Panc1 (cell line): ENCODE results near the gene MC1R. TPM values are rescaled to one million over a fixed set of nuclear protein-coding genes. Genes with fewer than 3 reads are reported as not detected.
"Not testable (repeated sequence)": the region's sequence is repeated elsewhere in the genome, so short reads cannot be mapped to it uniquely, and the experiment has no call there.

Source experiments
- ATAC-seq: fragments of 200-7000 bp; cut with Tn5 transposase; 2 replicates; pipeline ENCODE4 v1.9.1; 2020; ENCODE audit warnings: mild to moderate bottlenecking, moderate library complexity
- BruUV-seq: library from RNA; stranded (reverse); fragments of 400-500 nt; replicated peaks from 2 replicates; lab custom pipeline; 2021; lab: Mats Ljungman, UMichigan
- CTCF ChIA-PET: fragments of 300-600 bp; sonication (Branson Sonifier 250); formaldehyde crosslinking; loops from one replicate; lab custom pipeline; 2022; ENCODE audit warnings: antibody characterized with exemption; lab: Charles Lee
- POLR2A ChIA-PET: fragments of 300-600 bp; sonication (Branson Sonifier 250); formaldehyde crosslinking; loops from one replicate; lab custom pipeline; 2022; ENCODE audit warnings: antibody characterized with exemption; lab: Charles Lee
- DNase-seq: peaks from one replicate; pipeline ENCODE4 v3.0.0-alpha.2; 2010; ENCODE audit warnings: low read depth, low spot score
- H3K27ac ChIP-seq: 2 replicates; pipeline ENCODE4 v1.5.1; 2011; ENCODE audit warnings: mild to moderate bottlenecking, low read length, inconsistent platforms
- H3K27me3 ChIP-seq: fragments of 200-500 bp; sonication (Bioruptor generic); 2 replicates; pipeline ENCODE4 v1.6.0; 2014; ENCODE audit warnings: low read length, inconsistent platforms; ENCODE audit not compliant: control insufficient read depth, insufficient read depth
- H3K36me3 ChIP-seq: fragments of 200-500 bp; sonication (Bioruptor generic); 2 replicates; pipeline ENCODE4 v1.5.1; 2014; ENCODE audit warnings: inconsistent platforms, mild to moderate bottlenecking, low read length, moderate library complexity; ENCODE audit not compliant: control insufficient read depth, insufficient read depth
- H3K4me1 ChIP-seq: 2 replicates; pipeline ENCODE4 v1.5.1; 2011; ENCODE audit warnings: inconsistent platforms, mild to moderate bottlenecking, low read length, moderate library complexity; ENCODE audit not compliant: control insufficient read depth, insufficient read depth
- H3K4me3 ChIP-seq, 2 experiments: 2 replicates each; pipeline ENCODE4 v1.5.1; 2011 to 2012; ENCODE audit warnings: low read depth in 2 of 2, low read length in 2 of 2, mild to moderate bottlenecking in 2 of 2, inconsistent platforms in 1 of 2, moderate library complexity in 1 of 2
- H3K9me3 ChIP-seq: fragments of 200-500 bp; sonication (Bioruptor generic); 2 replicates; pipeline ENCODE4 v1.5.1; 2014; ENCODE audit warnings: low read depth, mild to moderate bottlenecking, inconsistent platforms, low read length, moderate library complexity; ENCODE audit not compliant: control insufficient read depth, insufficient read depth
- CTCF ChIP-seq: fragments of 450-650 bp; IDR thresholded peaks from 2 replicates; pipeline ENCODE4 v1.5.1; 2017; ENCODE audit warnings: mild to moderate bottlenecking
- POLR2AphosphoS5 ChIP-seq: IDR thresholded peaks from 2 replicates; pipeline ENCODE4 v1.6.1; 2012; ENCODE audit warnings: mild to moderate bottlenecking, low read depth, low read length, moderate library complexity
- SIN3A ChIP-seq: IDR thresholded peaks from 2 replicates; pipeline ENCODE4 v1.6.1; 2012; ENCODE audit warnings: low read depth, mild to moderate bottlenecking, low read length, moderate library complexity, borderline replicate concordance; ENCODE audit not compliant: insufficient read depth
- in situ Hi-C: cut with HindIII; loops from 2 replicates; pipeline ENCODE4 v1.10.0; 2016; ENCODE audit warnings: low sequenced_read_pairs, low pct_unique_long_range_greater_than_20kb
- intact Hi-C: fragments of 100-400 bp; cut with micrococcal nuclease; formaldehyde crosslinking; loops from one replicate; pipeline ENCODE4 v1.10.0; 2022; ENCODE audit not compliant: unreplicated experiment
- total RNA-seq: library from RNA; stranded (reverse); gene quantifications from one replicate; pipeline ENCODE4 v1.2.1, GENCODE V29; 2021; ENCODE audit not compliant: unreplicated experiment

Gene MC1R
- total RNA-seq, 1 experiment from 2014 or later = 8.7 TPM

DNA sequence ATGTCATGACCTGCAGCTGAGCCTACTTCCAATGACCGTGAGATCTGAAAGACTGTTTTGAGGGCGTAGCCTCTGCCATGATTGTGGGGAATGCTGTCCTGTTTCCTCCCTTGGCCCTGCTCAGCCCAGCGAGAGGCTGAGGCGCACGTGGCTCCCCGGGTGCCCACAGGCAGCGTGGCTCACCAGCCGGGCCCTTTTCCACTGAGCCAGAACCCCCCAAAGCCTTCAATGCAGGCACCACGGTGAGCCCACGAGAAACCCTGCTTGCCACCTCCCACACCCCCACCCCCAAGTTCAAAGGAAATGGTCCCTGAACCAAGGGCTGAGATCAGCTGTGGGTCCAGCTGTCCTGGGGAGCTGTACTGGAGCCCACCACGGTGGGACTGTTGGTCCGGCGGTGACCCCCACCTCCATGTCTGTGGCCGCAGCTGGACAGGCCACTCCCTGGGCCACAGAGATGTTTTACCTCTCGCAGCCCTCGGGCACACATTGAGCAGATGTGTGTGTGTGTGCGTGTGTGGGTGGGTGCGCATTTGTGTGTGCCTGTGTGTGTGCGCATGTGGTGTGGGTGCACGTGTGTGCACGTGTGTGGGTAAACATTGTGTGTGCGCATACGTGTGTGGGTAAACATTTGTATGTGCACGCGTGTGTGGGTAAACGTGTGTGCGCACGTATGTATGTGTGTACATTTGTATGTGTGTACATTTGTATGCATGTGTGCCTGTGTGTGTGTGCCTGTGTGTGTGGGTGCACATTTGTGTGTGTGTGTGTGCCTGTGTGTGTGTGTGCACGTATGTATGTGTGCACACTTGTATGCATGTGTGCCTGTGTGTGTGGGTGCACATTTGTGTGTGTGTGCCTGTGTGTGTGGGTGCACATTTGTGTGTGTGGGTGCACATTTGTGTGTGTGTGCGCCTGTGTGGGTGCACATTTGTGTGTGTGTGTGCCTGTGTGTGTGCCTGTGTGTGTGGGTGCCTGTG lies 5.0 kb upstream of the MC1R start:
- Histone ChIP-seq H3K36me3 (peaks cover 3% of the 10 kb centered on the region; the same call in 1 of the 2 replicates), H3K4me3 (no peak overlapping the region), H3K27ac (no peak overlapping the region), H3K9me3 (no peaks in the 10 kb centered on the region), H3K4me1 (peaks cover 4% of the 10 kb centered on the region; the same call in 1 of the 2 replicates), H3K27me3 (no peaks in the 10 kb centered on the region)
- ChIA-PET CTCF (no interaction called here), POLR2A (no interaction called here)
- TF ChIP-seq POLR2AphosphoS5 = no peak
- TF ChIP-seq SIN3A = no peak
- in situ Hi-C loops (no loop called here), intact Hi-C loops (no loop called here)
- ATAC-seq (no peak), DNase-seq (no peak)
- no TSS peak for BruUV-seq

DNA sequence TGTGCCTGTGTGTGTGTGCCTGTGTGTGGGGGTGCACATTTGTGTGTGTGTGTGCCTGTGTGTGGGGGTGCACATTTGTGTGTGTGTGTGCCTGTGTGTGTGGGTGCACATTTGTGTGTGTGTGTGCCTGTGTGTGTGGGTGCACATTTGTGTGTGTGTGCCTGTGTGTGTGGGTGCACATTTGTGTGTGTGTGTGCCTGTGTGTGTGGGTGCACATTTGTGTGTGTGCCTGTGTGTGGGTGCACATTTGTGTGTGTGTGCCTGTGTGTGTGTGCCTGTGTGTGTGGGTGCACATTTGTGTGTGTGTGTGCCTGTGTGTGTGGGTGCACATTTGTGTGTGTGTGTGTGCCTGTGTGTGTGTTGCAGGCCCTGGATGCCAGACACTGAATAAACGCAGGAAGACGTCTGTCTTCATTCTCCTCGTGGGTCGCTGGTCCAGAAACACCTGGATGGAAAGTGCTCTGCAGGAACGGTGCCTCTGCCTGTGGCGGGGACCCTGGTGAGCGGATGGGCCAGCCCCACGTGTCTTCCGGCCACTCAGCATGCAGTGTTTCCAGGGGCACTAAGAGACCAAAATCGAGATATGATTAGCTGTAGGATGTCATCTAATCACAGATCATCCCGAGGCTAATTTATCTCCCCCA lies 3.9 kb upstream of the MC1R start:
- not testable (repeated sequence) for ATAC-seq, H3K36me3 ChIP-seq

DNA sequence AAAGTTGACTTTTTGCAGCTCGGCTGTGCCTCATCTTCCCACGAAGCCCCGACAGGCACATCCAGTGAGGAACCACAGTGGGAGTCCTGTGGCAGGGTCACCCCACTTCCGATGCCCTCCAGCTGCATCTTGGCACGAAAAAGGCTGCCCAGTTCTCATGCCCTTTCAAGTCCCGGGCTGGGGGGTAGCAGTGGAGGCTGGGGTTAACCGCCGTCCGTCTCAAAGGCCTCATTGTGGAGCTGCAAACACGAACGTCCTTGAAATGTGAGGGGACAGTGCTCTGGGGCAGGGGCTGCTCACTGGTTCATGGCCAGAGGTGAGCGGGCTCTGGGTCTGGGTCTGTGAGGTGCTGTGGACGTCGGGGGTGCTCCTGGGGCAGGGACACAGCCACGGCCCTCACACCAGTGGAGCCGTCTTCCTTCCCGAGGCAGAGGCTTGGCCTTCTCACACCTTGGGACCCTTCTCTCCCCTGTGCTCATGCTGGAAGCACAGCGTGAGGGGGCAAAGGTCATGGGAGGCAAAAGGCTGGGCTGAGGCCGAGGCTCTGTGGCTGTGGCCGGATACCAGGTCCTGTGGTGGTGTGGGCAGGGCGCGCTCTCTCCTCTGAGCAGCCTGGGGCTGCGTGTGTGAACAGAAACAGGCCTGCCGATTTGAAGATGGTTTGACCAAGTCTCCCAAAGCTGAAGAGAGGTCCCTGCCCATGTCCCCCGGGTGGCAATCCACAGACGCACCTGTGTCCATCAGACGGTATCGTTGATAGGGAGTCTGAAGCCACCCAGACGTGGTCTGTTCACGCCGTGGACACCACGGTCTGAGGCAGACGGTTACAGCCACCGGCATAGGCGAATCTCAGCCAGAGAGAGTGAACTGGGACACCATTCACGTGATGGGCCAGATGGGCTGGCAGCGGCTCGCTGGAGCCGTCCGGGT lies 3.1 kb upstream of the MC1R start:
- intact Hi-C loops = no loop called here
- peaks cover 10% of the 10 kb centered on the region for H3K4me1 ChIP-seq
- DNase-seq = no peak
- H3K36me3 ChIP-seq = 0 out of 2 replicates have a peak, but pooled peaks cover under 1% of the 10 kb centered on the region
- H3K27me3 ChIP-seq = no peaks in the 10 kb centered on the region
- ChIA-PET CTCF (no interaction called here), POLR2A (no interaction called here)
- H3K9me3 ChIP-seq = no peaks in the 10 kb centered on the region
- no peak overlapping the region for H3K4me3 ChIP-seq
- in situ Hi-C loops = no loop called here
- BruUV-seq = no TSS peak
- no peak for ATAC-seq
- no peak overlapping the region for H3K27ac ChIP-seq
- TF ChIP-seq CTCF = no peak
- TF ChIP-seq POLR2AphosphoS5 = 0 out of 2 replicates have a peak, but pooled peaks have one; percentile 31

More for the DNA sequence above, 3.9 kb upstream of the MC1R start:
- intact Hi-C loops, H3K27me3 ChIP-seq, CTCF ChIA-PET, DNase-seq, H3K27ac ChIP-seq, H3K9me3 ChIP-seq, BruUV-seq, in situ Hi-C loops, H3K4me1 ChIP-seq, POLR2A ChIA-PET, H3K4me3 ChIP-seq: not testable (repeated sequence)
